H1 (cell line): Measurements from ENCODE around the gene COL5A1. TPM values are rescaled to one million over a fixed set of nuclear protein-coding genes. Genes with fewer than 3 reads are reported as not detected.

Experiments used
- ATF3 ChIP-seq: IDR thresholded peaks from 2 replicates; pipeline ENCODE4 v1.6.1; 2011; ENCODE audit warnings: low read depth, mild to moderate bottlenecking, low read length; ENCODE audit not compliant: insufficient read depth
- EZH2 ChIP-seq: fragments of 200-600 bp; sonication (generic); IDR thresholded peaks from 2 replicates; pipeline ENCODE4 v1.7.1; 2012; ENCODE audit warnings: low read depth, mild to moderate bottlenecking, moderate library complexity, low read length, inconsistent platforms; ENCODE audit not compliant: severe bottlenecking
- GABPA ChIP-seq: IDR thresholded peaks from 2 replicates; pipeline ENCODE4 v1.6.1; 2011; ENCODE audit warnings: mild to moderate bottlenecking, low read length, moderate library complexity, borderline replicate concordance; ENCODE audit not compliant: insufficient read depth
- NANOG ChIP-seq: IDR thresholded peaks from 2 replicates; pipeline ENCODE4 v1.6.1; 2011; ENCODE audit warnings: low read length, low read depth, mild to moderate bottlenecking, inconsistent platforms; ENCODE audit not compliant: insufficient read depth, poor library complexity, severe bottlenecking
- RXRA ChIP-seq: IDR thresholded peaks from 2 replicates; pipeline ENCODE4 v1.6.1; 2011; ENCODE audit warnings: low read depth, mild to moderate bottlenecking, low read length, moderate library complexity; ENCODE audit not compliant: insufficient read depth
- SIRT6 ChIP-seq: IDR thresholded peaks from one replicate; pipeline ENCODE4 v1.7.1; 2012; ENCODE audit warnings: low read length, inconsistent platforms
- SIX5 ChIP-seq: IDR thresholded peaks from 2 replicates; pipeline ENCODE4 v1.6.1; 2011; ENCODE audit warnings: mild to moderate bottlenecking, low read depth, low read length
- SP4 ChIP-seq: IDR thresholded peaks from 2 replicates; pipeline ENCODE4 v1.6.1; 2012; ENCODE audit warnings: low read length, inconsistent platforms
- polyA plus RNA-seq, 7 experiments: library from polyadenylated mRNA; depleted of rRNA in 3 of 7; stranded (reverse) in 5 of 7; unstranded in 2 of 7; fragments of >200 nt in 5 of 7; fragments of 200-250 nt in 2 of 7; gene quantifications; 1 replicate in 5 of 7; 2 replicates in 1 of 7; 4 replicates in 1 of 7; pipeline versions ENCODE4 v1.2.1 to v1.2.3, GENCODE V29; 2011 to 2013; ENCODE audit warnings: missing spikeins in 2 of 7, mixed read lengths in 2 of 7
- total RNA-seq: library from RNA; stranded (reverse); fragmentation: NEBNext Ultra II Directional; extraction: Animal tissue kit (Norgen Biotek cat#: 25700); gene quantifications from 2 replicates; pipeline ENCODE4 v1.2.1, GENCODE V29; 2021
- TF ChIP-seq, protein P1 (sequence below): fragments of 300-600 bp; sonication (generic); IDR thresholded peaks from 2 replicates; pipeline ENCODE4 v1.7.1; 2012; ENCODE audit warnings: low read length, moderate library complexity, mild to moderate bottlenecking, inconsistent platforms; ENCODE audit not compliant: insufficient replicate concordance

The COL5A1 gene
- total and polyA plus RNA-seq, 2 of the 8 experiments (the other 6 are each of a cell fraction or from before 2014, with no cell fraction given): 3.8 to 12.0 TPM

GRCh38 chr9:134606951-134607731, 34.5 kb upstream of the COL5A1 start (continued):
- TF ChIP-seq, protein P1, sequence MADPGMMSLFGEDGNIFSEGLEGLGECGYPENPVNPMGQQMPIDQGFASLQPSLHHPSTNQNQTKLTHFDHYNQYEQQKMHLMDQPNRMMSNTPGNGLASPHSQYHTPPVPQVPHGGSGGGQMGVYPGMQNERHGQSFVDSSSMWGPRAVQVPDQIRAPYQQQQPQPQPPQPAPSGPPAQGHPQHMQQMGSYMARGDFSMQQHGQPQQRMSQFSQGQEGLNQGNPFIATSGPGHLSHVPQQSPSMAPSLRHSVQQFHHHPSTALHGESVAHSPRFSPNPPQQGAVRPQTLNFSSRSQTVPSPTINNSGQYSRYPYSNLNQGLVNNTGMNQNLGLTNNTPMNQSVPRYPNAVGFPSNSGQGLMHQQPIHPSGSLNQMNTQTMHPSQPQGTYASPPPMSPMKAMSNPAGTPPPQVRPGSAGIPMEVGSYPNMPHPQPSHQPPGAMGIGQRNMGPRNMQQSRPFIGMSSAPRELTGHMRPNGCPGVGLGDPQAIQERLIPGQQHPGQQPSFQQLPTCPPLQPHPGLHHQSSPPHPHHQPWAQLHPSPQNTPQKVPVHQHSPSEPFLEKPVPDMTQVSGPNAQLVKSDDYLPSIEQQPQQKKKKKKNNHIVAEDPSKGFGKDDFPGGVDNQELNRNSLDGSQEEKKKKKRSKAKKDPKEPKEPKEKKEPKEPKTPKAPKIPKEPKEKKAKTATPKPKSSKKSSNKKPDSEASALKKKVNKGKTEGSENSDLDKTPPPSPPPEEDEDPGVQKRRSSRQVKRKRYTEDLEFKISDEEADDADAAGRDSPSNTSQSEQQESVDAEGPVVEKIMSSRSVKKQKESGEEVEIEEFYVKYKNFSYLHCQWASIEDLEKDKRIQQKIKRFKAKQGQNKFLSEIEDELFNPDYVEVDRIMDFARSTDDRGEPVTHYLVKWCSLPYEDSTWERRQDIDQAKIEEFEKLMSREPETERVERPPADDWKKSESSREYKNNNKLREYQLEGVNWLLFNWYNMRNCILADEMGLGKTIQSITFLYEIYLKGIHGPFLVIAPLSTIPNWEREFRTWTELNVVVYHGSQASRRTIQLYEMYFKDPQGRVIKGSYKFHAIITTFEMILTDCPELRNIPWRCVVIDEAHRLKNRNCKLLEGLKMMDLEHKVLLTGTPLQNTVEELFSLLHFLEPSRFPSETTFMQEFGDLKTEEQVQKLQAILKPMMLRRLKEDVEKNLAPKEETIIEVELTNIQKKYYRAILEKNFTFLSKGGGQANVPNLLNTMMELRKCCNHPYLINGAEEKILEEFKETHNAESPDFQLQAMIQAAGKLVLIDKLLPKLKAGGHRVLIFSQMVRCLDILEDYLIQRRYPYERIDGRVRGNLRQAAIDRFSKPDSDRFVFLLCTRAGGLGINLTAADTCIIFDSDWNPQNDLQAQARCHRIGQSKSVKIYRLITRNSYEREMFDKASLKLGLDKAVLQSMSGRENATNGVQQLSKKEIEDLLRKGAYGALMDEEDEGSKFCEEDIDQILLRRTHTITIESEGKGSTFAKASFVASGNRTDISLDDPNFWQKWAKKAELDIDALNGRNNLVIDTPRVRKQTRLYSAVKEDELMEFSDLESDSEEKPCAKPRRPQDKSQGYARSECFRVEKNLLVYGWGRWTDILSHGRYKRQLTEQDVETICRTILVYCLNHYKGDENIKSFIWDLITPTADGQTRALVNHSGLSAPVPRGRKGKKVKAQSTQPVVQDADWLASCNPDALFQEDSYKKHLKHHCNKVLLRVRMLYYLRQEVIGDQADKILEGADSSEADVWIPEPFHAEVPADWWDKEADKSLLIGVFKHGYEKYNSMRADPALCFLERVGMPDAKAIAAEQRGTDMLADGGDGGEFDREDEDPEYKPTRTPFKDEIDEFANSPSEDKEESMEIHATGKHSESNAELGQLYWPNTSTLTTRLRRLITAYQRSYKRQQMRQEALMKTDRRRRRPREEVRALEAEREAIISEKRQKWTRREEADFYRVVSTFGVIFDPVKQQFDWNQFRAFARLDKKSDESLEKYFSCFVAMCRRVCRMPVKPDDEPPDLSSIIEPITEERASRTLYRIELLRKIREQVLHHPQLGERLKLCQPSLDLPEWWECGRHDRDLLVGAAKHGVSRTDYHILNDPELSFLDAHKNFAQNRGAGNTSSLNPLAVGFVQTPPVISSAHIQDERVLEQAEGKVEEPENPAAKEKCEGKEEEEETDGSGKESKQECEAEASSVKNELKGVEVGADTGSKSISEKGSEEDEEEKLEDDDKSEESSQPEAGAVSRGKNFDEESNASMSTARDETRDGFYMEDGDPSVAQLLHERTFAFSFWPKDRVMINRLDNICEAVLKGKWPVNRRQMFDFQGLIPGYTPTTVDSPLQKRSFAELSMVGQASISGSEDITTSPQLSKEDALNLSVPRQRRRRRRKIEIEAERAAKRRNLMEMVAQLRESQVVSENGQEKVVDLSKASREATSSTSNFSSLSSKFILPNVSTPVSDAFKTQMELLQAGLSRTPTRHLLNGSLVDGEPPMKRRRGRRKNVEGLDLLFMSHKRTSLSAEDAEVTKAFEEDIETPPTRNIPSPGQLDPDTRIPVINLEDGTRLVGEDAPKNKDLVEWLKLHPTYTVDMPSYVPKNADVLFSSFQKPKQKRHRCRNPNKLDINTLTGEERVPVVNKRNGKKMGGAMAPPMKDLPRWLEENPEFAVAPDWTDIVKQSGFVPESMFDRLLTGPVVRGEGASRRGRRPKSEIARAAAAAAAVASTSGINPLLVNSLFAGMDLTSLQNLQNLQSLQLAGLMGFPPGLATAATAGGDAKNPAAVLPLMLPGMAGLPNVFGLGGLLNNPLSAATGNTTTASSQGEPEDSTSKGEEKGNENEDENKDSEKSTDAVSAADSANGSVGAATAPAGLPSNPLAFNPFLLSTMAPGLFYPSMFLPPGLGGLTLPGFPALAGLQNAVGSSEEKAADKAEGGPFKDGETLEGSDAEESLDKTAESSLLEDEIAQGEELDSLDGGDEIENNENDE: no peak
- no peak for TF ChIP-seq SIX5
- TF ChIP-seq ATF3: no peak
- TF ChIP-seq SP4: no peak
- TF ChIP-seq NANOG: no peak
- no peak for TF ChIP-seq SIRT6
- TF ChIP-seq EZH2: no peak
- TF ChIP-seq GABPA: no peak
- TF ChIP-seq RXRA: no peak
